Dendritic cell treated with granulocyte-macrophage colony-stimulating factor and Interleukin-4, amounts not matched to agents 40 ng/mL and 50 ng/mL, for 4 days (primary cell): ENCODE results near the gene SERPINE2.
"Not testable (repeated sequence)": the region's sequence is repeated elsewhere in the genome, so short reads cannot be mapped to it uniquely, and the experiment has no call there.

Experiments used
- H3K27ac Mint-ChIP-seq: one replicate; pipeline ENCODE4 v1.8.0; 2022; ENCODE audit warnings: mild to moderate bottlenecking, mixed read lengths
- H3K27me3 Mint-ChIP-seq: one replicate; pipeline ENCODE4 v1.8.0; 2022; ENCODE audit warnings: mild to moderate bottlenecking, mixed read lengths
- H3K36me3 Mint-ChIP-seq: one replicate; pipeline ENCODE4 v1.8.0; 2022; ENCODE audit warnings: low read depth, mixed read lengths
- H3K4me1 Mint-ChIP-seq: one replicate; pipeline ENCODE4 v1.8.0; 2022; ENCODE audit warnings: low read depth, mixed read lengths
- H3K4me3 Mint-ChIP-seq: one replicate; pipeline ENCODE4 v1.8.0; 2022; ENCODE audit warnings: mild to moderate bottlenecking, moderate library complexity, mixed read lengths
- H3K9me3 Mint-ChIP-seq: one replicate; pipeline ENCODE4 v1.8.0; 2022; ENCODE audit warnings: mixed read lengths
- intact Hi-C: fragments of 100-400 bp; cut with micrococcal nuclease; formaldehyde crosslinking; loops from one replicate; pipeline ENCODE4 v1.15.0; 2022

The SERPINE2 gene

DNA sequence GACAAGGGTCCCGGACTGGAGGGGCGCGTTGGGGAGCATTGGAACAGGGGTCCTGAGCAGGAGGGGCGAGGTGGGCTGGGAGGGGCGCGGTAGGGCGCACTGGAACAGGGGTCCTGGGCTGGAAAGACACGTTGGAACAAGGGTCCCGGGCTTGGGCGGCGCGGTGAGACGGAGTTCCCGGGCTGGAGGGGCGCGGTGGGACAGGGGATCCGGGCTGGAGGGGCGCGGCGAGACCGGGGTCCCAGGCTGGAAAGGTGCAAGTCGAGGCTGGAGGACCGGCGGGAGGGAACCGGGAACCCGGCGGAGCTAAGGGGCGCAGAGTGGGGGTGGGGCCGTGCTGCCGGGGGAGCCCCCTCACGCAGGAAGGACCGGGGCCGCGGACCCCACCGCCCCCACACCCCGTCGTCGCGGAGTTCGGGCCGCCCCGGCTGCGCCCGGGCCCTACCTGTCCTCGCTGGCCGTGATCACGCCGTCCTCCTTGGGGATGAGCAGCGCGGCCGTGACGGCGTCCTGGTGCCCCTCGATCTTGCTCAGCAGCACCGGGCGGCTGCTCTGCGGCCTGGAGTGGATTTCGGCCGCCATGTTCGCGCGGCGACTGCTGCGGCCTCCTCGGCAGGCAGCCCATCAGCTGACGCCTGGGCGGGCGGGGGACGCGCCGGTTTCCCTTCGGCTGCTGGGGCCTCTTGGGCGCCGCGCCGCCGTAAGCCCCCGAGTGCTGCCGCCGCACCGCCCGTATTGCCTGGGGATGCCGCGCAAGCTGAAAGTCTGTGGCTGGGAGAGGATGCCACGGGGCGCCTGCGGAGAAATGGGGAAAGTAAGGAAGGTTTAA lies 94.2 kb downstream of the SERPINE2 start, which contains the start of gene WDFY1:
TSS of gene WDFY1 (minus strand) at position 633 of the 829 bp plus-strand sequence. CDS start at position 582, 51 bp downstream.
- Mint-ChIP-seq H3K27ac (peak within 1 kb of the TSS; percentile 99), H3K9me3 (peaks cover under 1% of the 10 kb centered on the region), H3K27me3 (no peaks in the 10 kb centered on the region), H3K4me3 (peak within 1 kb of the TSS; percentile 99), H3K36me3 (peaks cover 40% of the 10 kb centered on the region), H3K4me1 (peaks cover 19% of the 10 kb centered on the region)
- intact Hi-C loops: loop anchor here (1.0 kb wide), 1 partner anchor 12 kb away; the partner anchor contains the start of gene MRPL44

DNA sequence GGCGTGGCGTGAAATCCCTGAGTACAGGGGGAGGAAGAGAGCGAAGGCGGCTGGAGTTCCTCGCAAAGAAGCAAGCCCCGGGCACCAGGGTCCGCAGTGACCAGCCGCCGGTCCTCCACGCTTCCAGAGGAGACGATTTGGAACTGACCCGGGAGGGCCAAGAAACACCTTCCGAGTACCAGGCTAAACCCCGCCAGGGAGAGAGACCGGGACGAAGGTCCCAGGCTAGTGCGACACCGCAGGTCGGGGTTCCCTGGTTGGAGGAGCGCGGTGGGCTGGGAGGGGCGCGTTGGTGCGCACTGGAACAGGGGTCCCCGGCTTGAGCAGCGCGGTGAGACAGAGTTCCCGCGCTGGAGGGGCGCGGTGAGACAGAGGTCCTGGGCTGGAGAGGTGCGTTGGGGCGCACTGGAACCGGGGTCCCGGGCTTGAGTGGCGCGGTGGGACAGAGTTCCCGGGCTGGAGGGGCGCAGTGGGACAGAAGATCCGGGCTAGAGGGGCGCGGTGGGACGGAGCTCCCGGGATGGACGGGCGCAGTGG lies 94.9 kb downstream of the SERPINE2 start:
- Mint-ChIP-seq H3K4me1 (peaks cover 19% of the 10 kb centered on the region), H3K36me3 (peaks cover 46% of the 10 kb centered on the region), H3K27me3 (no peaks in the 10 kb centered on the region), H3K27ac (peak overlapping the region; percentile 99), H3K4me3 (peak overlapping the region; percentile 99), H3K9me3 (peaks cover 7% of the 10 kb centered on the region)
- intact Hi-C loops: no loop called here

DNA sequence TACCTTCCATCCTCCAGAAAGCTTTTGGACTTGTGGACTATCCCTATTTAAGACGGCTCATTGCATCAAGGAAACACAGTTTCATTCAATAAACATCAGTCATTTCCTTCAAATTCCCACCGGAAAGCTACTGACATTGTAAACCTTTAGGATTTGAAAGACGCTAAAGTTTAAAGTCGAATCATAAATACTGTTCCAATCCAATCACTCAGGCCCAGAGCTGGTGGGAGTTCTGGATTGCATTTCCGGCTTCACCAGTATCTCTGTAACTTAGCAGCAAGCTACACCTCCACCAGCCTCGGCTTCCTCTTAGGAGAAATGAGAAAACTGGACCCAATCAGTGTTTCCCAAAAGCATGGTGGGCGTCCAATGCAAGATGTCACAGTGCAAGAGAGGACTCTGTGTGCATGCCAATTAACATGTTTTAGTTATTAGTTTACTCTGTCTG lies 95.5 kb downstream of the SERPINE2 start:
- Mint-ChIP-seq H3K4me1 (peaks cover 19% of the 10 kb centered on the region), H3K27me3 (no peaks in the 10 kb centered on the region), H3K4me3 (peak overlapping the region; percentile 99), H3K27ac (peak overlapping the region; percentile 99), H3K36me3 (peaks cover 50% of the 10 kb centered on the region), H3K9me3 (peaks cover 10% of the 10 kb centered on the region)
- intact Hi-C loops: no loop called here

DNA sequence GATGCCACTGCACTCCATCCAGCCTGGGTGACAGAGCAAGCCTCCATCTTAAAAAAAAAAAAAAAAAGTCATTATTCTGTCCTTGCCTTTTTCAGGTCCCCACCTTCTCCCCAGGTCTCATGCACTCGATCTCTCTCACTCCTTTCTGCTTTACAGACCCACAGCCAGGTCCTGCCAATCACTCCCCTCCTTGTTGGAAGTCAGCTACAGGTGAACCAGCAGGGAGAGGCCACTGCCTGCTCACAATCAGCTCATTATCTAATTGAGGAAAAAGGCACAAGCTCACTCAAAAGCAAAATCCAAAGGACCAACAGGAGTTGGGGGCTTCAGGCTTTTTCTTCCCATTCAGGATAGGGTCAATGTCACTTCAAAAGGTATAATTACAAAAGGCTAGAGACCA lies 96.0 kb downstream of the SERPINE2 start:
- Mint-ChIP-seq H3K4me3 (peak overlapping the region; percentile 99), H3K4me1 (peaks cover 19% of the 10 kb centered on the region), H3K27ac (peak overlapping the region; percentile 99), H3K9me3 (peaks cover 10% of the 10 kb centered on the region), H3K36me3 (peaks cover 50% of the 10 kb centered on the region), H3K27me3 (no peaks in the 10 kb centered on the region)
- intact Hi-C loops: no loop called here

DNA sequence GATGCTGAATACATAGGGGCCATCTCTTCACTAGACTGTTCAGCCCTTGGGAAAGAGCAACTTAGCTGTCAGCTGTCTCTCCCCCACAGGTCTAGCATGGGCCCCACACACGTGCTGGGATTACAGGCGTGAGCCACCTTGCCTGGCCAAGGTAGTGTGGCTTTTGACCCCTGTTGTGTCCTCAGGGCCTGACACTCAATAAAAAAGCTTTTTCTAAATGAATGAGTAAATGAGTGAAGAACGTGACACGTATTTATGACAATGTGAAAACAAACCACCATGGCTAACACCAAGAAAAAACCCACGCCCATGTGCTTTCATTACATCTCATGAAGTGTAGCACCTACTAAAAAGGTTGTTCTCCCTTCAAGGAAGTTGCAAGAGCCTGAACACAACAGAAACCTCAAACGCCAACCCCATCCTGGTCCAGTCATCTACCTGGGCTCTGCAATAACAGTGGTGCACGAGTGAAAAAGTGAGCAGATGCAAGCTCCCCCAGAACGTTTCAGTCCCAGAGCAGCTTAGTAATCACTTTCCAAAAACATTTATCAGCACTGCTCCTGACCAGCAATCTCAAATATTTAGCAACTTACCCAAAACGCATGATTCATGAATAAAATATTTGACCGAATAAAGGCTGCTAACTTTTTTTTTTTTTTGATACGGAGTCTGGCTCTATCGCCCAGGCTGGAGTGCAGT lies 97.4 kb downstream of the SERPINE2 start:
- Mint-ChIP-seq H3K27ac (no peak overlapping the region), H3K4me3 (no peak overlapping the region), H3K4me1 (peaks cover 28% of the 10 kb centered on the region), H3K27me3 (no peaks in the 10 kb centered on the region), H3K9me3 (peaks cover 10% of the 10 kb centered on the region), H3K36me3 (peaks cover 50% of the 10 kb centered on the region)
- intact Hi-C loops: no loop called here

DNA sequence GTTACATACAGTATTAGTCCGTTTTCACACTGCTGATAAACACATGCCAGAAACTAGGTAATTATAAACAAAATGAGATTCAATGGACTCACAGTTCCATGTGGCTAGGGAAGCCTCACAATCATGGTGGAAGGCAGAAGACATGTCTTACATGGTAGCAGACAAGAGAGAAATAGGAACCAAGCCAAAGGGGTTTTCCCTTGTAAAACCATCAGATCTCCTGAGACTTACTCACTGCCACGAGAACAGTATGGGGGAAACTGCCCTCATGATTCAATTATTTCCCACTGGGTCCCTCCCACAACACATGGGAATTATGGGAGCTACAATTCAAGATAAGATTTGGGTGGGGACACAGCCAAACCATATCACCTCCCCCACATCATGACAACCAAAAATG lies 99.6 kb downstream of the SERPINE2 start:
- H3K4me3 Mint-ChIP-seq, H3K27me3 Mint-ChIP-seq, intact Hi-C loops: not testable (repeated sequence)
- Mint-ChIP-seq H3K27ac (peak overlapping the region; percentile 43), H3K4me1 (peaks cover 51% of the 10 kb centered on the region), H3K36me3 (peaks cover 41% of the 10 kb centered on the region), H3K9me3 (peaks cover 10% of the 10 kb centered on the region)

DNA sequence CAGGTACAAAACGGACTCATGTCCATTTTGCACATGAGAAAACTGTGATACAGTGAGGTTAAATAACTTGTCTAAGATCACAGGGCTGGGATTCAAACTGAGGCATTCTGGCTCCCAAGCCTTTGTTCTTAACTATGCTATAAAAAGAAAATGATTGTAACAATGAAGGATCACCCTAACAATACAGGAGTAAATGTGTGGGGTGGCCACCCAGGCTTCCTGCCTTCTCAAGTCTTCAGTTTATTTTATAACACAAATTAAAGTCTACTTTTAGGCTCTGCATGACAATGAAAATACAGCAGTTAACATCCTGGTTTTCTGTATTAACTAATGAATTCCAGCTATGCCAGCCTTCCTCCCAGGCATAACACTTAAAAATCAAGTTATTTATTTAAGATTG lies 101.6 kb downstream of the SERPINE2 start:
- peaks cover 28% of the 10 kb centered on the region for H3K36me3 Mint-ChIP-seq
- no peaks in the 10 kb centered on the region for H3K27me3 Mint-ChIP-seq
- H3K4me1 Mint-ChIP-seq: peaks cover 56% of the 10 kb centered on the region
- no peak overlapping the region for H3K27ac Mint-ChIP-seq
- peaks cover 10% of the 10 kb centered on the region for H3K9me3 Mint-ChIP-seq
- no peak overlapping the region for H3K4me3 Mint-ChIP-seq
- intact Hi-C loops: no loop called here

DNA sequence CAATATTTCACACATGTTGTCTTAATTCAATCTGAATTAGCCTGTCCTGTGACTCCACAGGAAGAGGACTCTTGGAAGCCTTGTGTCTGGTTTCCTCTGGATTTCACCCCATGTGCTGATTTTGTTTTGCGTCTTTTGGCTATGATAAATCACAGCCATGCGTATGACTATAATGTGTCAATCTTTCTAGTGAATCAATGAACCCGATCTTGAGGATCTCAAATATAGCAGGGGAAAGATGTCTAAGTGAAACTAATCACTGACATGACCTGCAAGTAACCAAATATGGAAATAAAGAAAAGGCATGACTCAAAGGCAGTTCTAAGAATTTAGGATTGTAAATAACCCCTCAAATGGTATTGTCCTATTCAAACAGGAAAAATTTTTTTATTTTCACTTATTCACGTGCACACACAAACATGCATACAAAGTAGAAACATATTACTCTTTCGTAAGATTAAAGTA lies 102.2 kb downstream of the SERPINE2 start:
- Mint-ChIP-seq H3K4me1 (peaks cover 53% of the 10 kb centered on the region), H3K27me3 (no peaks in the 10 kb centered on the region), H3K36me3 (peaks cover 25% of the 10 kb centered on the region), H3K27ac (no peak overlapping the region), H3K4me3 (no peak overlapping the region), H3K9me3 (peaks cover 10% of the 10 kb centered on the region)
- intact Hi-C loops: no loop called here

DNA sequence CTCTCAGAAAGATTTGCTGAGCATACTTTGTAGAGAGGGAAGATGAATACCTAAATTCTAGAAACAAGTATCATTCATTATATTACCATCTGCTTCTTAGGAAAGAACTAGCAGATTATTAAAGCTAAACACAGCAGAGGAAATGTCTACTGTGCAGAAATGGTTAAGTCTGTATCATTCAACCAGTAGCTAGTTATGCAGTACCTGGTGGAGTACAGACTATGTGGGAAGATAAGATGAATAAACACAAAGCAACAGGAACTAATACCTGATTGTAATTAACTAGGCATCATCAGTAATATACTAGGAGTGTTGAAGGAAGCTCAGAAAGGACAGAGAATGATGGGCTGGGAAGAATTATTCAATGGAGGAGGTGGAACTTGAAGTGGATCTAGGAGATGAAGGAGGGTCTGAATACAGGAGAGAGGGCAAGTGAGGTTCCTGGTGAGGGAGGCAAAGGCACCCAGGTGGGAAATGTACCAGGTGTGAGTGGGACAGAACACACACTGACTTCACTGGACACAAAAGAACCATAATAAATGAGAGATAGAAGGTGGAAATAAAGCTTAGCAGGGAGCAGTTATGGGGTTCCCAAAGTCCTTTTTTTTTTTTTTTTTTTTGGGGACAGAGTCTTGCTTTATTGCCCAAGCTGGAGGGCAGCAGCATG lies 103.5 kb downstream of the SERPINE2 start:
- Mint-ChIP-seq H3K36me3 (peaks cover 16% of the 10 kb centered on the region), H3K9me3 (peaks cover 10% of the 10 kb centered on the region), H3K4me1 (peaks cover 47% of the 10 kb centered on the region), H3K27me3 (no peaks in the 10 kb centered on the region), H3K27ac (peak overlapping the region; percentile 6), H3K4me3 (no peak overlapping the region)
- intact Hi-C loops: no loop called here

DNA sequence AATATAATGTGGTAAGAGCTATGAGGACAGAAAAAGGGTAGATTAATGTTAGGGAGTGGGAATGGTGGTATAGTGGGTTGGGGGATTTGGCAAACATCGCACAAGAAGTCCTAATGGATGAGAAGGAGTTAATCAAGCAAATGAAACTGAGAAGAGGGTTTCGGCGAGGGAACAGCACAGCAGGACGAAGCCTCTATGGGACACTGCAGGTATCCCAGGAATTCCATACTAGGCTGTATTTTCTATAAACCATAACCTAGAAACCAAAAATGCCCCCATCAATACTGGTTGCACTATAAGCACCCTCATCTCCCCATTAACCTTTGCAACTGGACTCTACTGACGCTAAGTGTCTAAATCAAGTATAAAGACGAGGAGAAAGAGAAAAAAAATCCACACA lies 104.2 kb downstream of the SERPINE2 start:
- H3K36me3 Mint-ChIP-seq: peaks cover 10% of the 10 kb centered on the region
- H3K4me1 Mint-ChIP-seq: peaks cover 54% of the 10 kb centered on the region
- H3K27me3 Mint-ChIP-seq: no peaks in the 10 kb centered on the region
- no peak overlapping the region for H3K4me3 Mint-ChIP-seq
- peaks cover 10% of the 10 kb centered on the region for H3K9me3 Mint-ChIP-seq
- intact Hi-C loops: no loop called here
- no peak overlapping the region for H3K27ac Mint-ChIP-seq

DNA sequence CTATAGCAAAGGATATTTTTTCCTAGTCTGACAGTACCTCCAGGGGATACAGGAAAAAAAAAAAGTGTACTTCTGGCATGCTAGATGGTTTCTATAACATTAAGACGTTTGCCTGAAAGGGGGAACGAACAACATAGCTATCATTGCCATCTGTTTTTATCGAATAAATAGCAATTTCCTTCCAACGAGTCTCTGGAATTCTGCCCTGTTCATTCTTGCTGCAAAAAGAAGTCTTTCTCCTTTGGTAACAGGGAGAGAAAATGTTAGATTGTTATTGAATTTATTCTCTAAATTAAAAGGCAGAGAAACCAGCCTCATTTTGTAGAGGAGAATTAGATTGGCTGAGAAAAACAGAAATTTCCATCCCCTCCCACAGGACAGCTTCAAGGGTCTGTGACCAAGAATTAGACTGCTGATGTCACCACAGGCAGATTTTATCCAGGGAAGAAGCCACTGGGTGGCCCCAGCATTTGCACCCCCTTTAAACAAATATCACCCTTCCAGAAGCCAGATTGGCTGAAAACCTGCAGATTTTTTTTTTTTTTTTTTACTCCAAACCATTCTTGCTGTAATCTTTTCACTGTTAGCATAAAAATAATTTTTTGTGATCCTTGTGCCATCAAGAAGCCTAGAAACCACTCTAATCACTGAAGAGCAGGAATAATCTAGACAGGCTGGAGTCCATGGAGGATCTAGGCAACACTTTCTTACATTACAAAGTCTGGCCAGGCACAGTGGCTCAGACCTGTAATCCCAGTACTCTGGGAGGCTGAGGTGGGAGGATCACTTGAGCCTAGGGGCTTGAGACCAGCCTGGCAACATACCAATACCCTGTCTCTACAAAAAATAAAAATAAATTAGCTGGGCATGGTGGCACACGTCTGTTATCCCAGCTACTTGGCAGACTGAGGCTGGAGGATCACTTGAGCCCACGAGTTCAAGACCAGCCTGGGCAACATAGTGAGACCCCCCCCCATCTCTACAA lies 106.0 kb downstream of the SERPINE2 start:
- H3K4me3 Mint-ChIP-seq: no peak overlapping the region
- no peaks in the 10 kb centered on the region for H3K27me3 Mint-ChIP-seq
- H3K27ac Mint-ChIP-seq: no peak overlapping the region
- peaks cover 71% of the 10 kb centered on the region for H3K4me1 Mint-ChIP-seq
- H3K36me3 Mint-ChIP-seq: no peaks in the 10 kb centered on the region
- no peaks in the 10 kb centered on the region for H3K9me3 Mint-ChIP-seq
- intact Hi-C loops: no loop called here

DNA sequence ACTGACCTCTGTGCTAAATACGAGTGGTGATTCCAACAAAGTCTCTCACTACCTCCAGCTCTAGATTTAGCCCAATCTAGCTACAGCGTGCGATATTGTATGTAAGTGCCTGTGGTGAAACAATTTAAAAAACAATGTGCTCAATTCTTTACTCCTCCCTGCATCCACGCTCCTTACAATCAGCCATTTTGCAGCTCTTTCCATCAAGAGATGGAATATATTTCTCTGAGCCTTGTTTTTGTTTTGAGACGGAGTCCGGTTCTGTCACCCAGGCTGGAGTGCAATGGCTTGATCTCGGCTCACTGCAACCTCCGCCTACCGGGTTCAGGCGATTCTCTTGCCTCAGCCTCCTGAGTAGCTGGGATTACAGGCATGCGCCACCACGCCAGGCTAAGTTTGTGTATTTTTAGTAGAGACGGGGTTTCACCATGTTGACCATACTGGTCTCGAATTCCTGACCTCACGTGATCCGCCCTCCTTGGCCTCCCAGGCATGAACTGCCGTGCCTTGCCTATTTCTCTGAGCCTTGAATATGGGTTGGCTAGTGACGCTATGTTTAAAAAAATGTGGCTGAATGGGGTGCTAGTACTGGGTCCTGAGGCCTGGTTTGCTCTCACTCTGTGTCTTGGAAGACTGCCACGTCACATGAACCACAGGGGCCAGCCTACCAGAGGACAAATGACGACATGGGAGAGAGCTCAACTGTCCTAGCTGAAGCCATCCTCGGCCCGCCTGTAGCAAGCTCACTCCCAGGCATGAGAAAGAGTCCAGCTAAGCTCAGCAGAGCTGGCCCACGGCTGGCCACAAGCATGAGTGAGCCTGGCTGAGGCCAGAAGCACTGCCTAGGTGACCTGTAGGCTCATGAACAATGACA lies 108.7 kb downstream of the SERPINE2 start:
- Mint-ChIP-seq H3K9me3 (no peaks in the 10 kb centered on the region), H3K4me1 (peaks cover 64% of the 10 kb centered on the region), H3K4me3 (no peak overlapping the region), H3K27me3 (no peaks in the 10 kb centered on the region), H3K27ac (peak overlapping the region; percentile 45), H3K36me3 (no peaks in the 10 kb centered on the region)
- intact Hi-C loops: no loop called here
